ENCODE results near the gene HIPK2. TPM values are rescaled to one million over a fixed set of nuclear protein-coding genes. Genes with fewer than 3 reads are reported as not detected.

The HIPK2 gene
- total RNA-seq, 1 donor from 2014 or later, result 5.8 TPM

DNA sequence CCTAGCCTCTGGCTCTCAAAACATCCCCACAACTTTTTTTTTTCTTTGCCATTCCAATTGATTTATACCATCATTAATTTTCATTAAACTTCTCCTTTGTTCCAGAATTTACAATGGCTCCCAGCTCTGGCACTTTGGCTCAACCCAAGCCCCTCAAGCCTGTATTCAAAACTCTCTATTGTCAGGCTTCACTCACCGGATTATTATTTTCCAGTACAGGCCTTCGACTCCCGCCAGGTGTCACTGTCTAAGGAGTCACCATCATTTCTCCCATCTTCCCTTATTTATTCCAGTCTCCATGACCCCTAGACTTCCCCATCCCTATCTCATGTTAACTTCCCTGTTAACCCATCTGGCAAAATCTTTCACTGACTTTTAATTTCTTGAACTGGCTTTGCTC is 67.8 kb downstream of the HIPK2 start:
- no peak for DNase-seq (ENCODE audit: low read depth)
- H3K4me3 ChIP-seq (ENCODE audit: low read depth, low read length), result no peak overlapping the region
- no peaks in the 10 kb centered on the region for H3K27me3 ChIP-seq (ENCODE audit: control insufficient read depth, insufficient read depth, low read length)
- peaks cover 15% of the 10 kb centered on the region for H3K36me3 ChIP-seq (ENCODE audit: control insufficient read depth, insufficient read depth, low read length)
- TF ChIP-seq, protein P1, sequence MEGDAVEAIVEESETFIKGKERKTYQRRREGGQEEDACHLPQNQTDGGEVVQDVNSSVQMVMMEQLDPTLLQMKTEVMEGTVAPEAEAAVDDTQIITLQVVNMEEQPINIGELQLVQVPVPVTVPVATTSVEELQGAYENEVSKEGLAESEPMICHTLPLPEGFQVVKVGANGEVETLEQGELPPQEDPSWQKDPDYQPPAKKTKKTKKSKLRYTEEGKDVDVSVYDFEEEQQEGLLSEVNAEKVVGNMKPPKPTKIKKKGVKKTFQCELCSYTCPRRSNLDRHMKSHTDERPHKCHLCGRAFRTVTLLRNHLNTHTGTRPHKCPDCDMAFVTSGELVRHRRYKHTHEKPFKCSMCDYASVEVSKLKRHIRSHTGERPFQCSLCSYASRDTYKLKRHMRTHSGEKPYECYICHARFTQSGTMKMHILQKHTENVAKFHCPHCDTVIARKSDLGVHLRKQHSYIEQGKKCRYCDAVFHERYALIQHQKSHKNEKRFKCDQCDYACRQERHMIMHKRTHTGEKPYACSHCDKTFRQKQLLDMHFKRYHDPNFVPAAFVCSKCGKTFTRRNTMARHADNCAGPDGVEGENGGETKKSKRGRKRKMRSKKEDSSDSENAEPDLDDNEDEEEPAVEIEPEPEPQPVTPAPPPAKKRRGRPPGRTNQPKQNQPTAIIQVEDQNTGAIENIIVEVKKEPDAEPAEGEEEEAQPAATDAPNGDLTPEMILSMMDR (IDR thresholded peaks at IDR 0.05; ENCODE audit: insufficient read depth, low read length, severe bottlenecking), result no peak
- no peak for FAIRE-seq

DNA sequence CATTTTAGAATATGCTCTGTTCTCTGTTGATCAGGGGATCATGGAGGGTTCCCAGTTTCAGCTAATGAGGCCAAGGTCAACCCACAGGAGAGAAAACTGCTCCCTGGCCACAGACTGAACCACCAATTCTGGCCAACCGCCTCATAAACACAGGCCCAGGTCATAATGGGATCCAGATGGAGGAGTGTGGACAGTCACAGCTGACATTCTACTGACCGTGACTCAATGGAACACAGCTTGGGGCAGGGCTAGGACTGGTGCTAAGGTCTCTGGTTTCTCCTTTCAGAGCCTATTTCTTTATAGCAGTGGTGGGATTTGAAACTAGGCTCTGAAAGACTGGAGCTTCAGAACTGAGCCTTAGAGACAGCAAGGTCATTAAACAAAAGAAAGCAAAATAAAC is 68.3 kb downstream of the HIPK2 start:
- Histone ChIP-seq H3K36me3 (ENCODE audit: control insufficient read depth, insufficient read depth, low read length) (peaks cover 13% of the 10 kb centered on the region), H3K4me3 (ENCODE audit: low read depth, low read length) (no peak overlapping the region), H3K27me3 (ENCODE audit: control insufficient read depth, insufficient read depth, low read length) (no peaks in the 10 kb centered on the region)
- TF ChIP-seq, protein P1 (IDR thresholded peaks at IDR 0.05; ENCODE audit: insufficient read depth, low read length, severe bottlenecking), result no peak
- FAIRE-seq (no peak), DNase-seq (ENCODE audit: low read depth) (no peak)

DNA sequence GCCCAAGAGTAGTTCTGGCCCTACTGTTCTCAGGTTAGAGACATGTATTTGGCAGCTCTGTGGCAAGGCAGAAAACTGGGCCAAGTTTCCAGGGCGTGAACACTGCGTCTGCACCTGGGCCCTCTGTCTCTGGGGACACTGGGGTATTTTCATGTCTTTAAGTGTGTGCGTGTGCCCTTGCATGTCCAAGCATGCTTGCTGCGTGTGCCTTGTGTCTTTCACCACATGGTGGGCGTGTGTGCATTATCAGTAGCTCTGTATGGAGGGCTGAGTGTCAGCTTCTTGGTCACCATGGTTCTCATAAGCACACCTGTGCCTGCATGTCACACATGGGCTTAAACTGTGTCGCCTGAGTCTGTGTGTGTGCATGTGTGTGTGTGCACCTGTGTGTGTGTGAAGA is 69.3 kb downstream of the HIPK2 start:
- DNase-seq (ENCODE audit: low read depth) (no peak), FAIRE-seq (no peak)
- Histone ChIP-seq H3K4me3 (ENCODE audit: low read depth, low read length) (no peak overlapping the region), H3K36me3 (ENCODE audit: control insufficient read depth, insufficient read depth, low read length) (peaks cover 7% of the 10 kb centered on the region), H3K27me3 (ENCODE audit: control insufficient read depth, insufficient read depth, low read length) (no peaks in the 10 kb centered on the region)
- TF ChIP-seq, protein P1 (IDR thresholded peaks at IDR 0.05; ENCODE audit: insufficient read depth, low read length, severe bottlenecking), result no peak

DNA sequence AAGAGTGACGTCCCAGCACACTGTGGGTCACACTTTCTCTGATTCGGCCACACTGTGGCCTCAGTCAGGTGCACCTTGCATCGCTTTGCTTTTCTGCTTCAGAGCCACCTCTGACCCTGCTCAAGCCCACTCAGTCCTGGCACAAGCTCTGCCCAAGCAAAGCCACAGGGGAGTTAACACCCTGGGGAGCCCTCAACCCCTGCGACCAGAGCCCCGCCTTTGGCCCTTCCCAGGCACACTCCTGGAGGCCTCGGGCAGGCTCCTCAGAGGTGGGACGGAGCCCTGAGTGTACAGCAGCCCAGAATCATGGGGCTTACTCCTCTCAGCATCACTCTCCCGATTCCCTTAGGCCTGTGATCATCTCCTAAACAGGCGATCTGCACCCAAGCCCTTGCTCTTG is 71.0 kb downstream of the HIPK2 start:
- no peak for FAIRE-seq
- TF ChIP-seq, protein P1 (IDR thresholded peaks at IDR 0.05; ENCODE audit: insufficient read depth, low read length, severe bottlenecking), result no peak
- no peak overlapping the region for H3K4me3 ChIP-seq (ENCODE audit: low read depth, low read length)
- no peaks in the 10 kb centered on the region for H3K27me3 ChIP-seq (ENCODE audit: control insufficient read depth, insufficient read depth, low read length)
- H3K36me3 ChIP-seq (ENCODE audit: control insufficient read depth, insufficient read depth, low read length), result peaks cover 6% of the 10 kb centered on the region
- DNase-seq (ENCODE audit: low read depth), result no peak

DNA sequence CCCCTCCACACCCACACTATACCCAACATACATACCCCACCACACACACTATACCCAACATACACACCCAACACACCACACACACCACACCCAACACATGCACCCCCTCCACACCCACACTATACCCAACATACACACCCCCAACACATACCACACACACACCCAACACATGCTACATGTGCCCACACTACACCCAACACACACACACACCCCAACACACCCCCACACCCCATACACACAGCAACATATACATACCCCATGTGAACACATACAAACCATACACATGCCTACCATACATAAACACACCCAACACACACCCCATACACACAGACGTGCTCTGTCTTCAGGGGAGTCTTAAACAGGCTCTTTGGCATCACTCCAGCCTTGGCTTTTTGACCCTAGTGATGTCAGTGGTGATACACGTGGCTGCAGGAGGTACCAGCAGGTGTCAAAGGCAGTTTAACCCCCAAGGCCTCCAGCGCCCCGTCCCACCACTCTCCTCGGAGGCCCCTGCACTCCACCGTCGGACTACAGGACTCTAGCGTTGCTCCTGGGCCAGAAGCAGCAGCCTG is 73.4 kb downstream of the HIPK2 start:
- FAIRE-seq, result no peak
- H3K27me3 ChIP-seq (ENCODE audit: control insufficient read depth, insufficient read depth, low read length), result no peaks in the 10 kb centered on the region
- H3K4me3 ChIP-seq (ENCODE audit: low read depth, low read length), result no peak overlapping the region
- no peak for DNase-seq (ENCODE audit: low read depth)
- TF ChIP-seq, protein P1 (IDR thresholded peaks at IDR 0.05; ENCODE audit: insufficient read depth, low read length, severe bottlenecking), result no peak
- peaks cover 7% of the 10 kb centered on the region for H3K36me3 ChIP-seq (ENCODE audit: control insufficient read depth, insufficient read depth, low read length)

Measured in bronchial epithelial cell (primary cell).